Activated CD4-positive, alpha-beta T cell treated with anti-CD3 and anti-CD28 coated beads, Interleukin-2, amount 10 ng/mL, durations not matched to agents 24 days and 14 days (primary cell): ENCODE results near the gene CLCA4. TPM values are rescaled to one million over a fixed set of nuclear protein-coding genes. Genes with fewer than 3 reads are reported as not detected.
"Not testable (repeated sequence)": the region's sequence is repeated elsewhere in the genome, so short reads cannot be mapped to it uniquely, and the experiment has no call there.

Experiments
- DNase-seq: peaks from one replicate; pipeline ENCODE4 v3.0.0; 2022
- H3K27ac Mint-ChIP-seq: one replicate; pipeline ENCODE4 v1.8.0; 2022; ENCODE audit warnings: mild to moderate bottlenecking, mixed read lengths
- H3K27me3 Mint-ChIP-seq: one replicate; pipeline ENCODE4 v1.8.0; 2022; ENCODE audit warnings: mixed read lengths
- H3K36me3 Mint-ChIP-seq: one replicate; pipeline ENCODE4 v1.8.0; 2022; ENCODE audit warnings: low read depth, mild to moderate bottlenecking, mixed read lengths
- H3K4me1 Mint-ChIP-seq: one replicate; pipeline ENCODE4 v1.8.0; 2021; ENCODE audit warnings: mixed read lengths
- H3K4me3 Mint-ChIP-seq: one replicate; pipeline ENCODE4 v1.8.0; 2022; ENCODE audit warnings: mild to moderate bottlenecking, moderate library complexity, mixed read lengths
- H3K9me3 Mint-ChIP-seq: one replicate; pipeline ENCODE4 v1.8.0; 2021; ENCODE audit warnings: mixed read lengths
- intact Hi-C: fragments of 100-400 bp; cut with micrococcal nuclease; formaldehyde crosslinking; loops from one replicate; pipeline ENCODE4 v1.15.1; 2023
- total RNA-seq: library from RNA; stranded (reverse); gene quantifications from 2 replicates; pipeline ENCODE4 v1.2.3, GENCODE V29; 2022

CLCA4 gene
- total RNA-seq, 1 donor from 2014 or later, result not detected

GRCh38 chr1:86552376-86552775 lies 5.5 kb downstream of the CLCA4 start:
- Mint-ChIP-seq H3K9me3 (peaks cover 3% of the 10 kb centered on the region), H3K36me3 (no peaks in the 10 kb centered on the region), H3K27ac (no peak overlapping the region), H3K4me3 (no peak overlapping the region), H3K4me1 (no peaks in the 10 kb centered on the region), H3K27me3 (no peaks in the 10 kb centered on the region)
- intact Hi-C loops, result no loop called here
- no peak for DNase-seq

DNA sequence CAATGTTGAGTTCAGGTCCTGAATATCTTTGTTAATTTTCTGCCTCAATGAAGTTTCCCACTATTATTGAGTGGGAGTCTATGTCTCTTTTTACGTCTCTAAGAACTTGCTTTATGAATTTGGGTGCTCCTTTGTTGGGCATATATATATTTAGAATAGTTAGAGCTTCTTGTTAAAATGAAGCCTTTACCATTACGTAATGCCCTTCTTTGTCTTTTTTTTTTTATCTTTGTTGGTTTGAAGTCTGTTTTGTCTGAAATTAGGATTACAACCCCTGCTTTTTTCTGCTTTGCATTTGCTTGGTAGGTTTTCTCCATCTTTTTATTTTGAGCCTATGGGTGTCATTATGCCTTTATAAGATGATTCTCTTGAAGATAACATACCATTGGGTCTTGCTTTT lies 10.9 kb downstream of the CLCA4 start:
- intact Hi-C loops, result no loop called here
- peaks cover 17% of the 10 kb centered on the region for H3K9me3 Mint-ChIP-seq

DNA sequence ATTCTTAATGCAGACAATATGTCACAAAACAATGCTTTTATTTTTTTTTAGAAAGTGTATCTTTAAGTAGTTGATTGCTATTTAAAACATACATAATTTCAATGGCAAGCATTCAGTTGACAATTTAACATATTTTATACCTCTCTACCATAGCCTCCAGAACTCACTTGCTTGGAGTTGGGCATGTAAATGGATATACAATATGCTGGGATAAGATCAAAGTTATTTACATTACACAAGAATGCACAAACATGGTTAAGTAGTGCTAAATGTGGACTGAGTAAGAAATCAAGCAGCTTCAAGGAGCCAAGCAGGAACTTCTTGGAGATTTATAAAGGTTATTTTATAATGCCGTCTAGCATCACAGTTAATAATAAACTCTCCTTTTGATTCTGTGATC lies 17.0 kb downstream of the CLCA4 start:
- Mint-ChIP-seq H3K4me3 (no peak overlapping the region), H3K9me3 (peaks cover 2% of the 10 kb centered on the region), H3K36me3 (no peaks in the 10 kb centered on the region), H3K27ac (no peak overlapping the region), H3K4me1 (no peaks in the 10 kb centered on the region), H3K27me3 (no peaks in the 10 kb centered on the region)
- no peak for DNase-seq
- intact Hi-C loops, result no loop called here

More for the DNA sequence above, 10.9 kb downstream of the CLCA4 start:
- H3K36me3 Mint-ChIP-seq, result no peaks in the 10 kb centered on the region
- no peak for DNase-seq
- no peaks in the 10 kb centered on the region for H3K27me3 Mint-ChIP-seq
- no peak overlapping the region for H3K27ac Mint-ChIP-seq
- H3K4me3 Mint-ChIP-seq, result no peak overlapping the region
- no peaks in the 10 kb centered on the region for H3K4me1 Mint-ChIP-seq

- intact Hi-C loops, result no loop called here
- Mint-ChIP-seq H3K36me3 (no peaks in the 10 kb centered on the region), H3K4me3 (no peak overlapping the region), H3K27me3 (no peaks in the 10 kb centered on the region), H3K4me1 (no peaks in the 10 kb centered on the region), H3K9me3 (no peaks in the 10 kb centered on the region), H3K27ac (no peak overlapping the region)
- DNase-seq, result no peak
Measured at GRCh38 chr1:86567341-86567740, 20.5 kb downstream of the CLCA4 start.

DNA sequence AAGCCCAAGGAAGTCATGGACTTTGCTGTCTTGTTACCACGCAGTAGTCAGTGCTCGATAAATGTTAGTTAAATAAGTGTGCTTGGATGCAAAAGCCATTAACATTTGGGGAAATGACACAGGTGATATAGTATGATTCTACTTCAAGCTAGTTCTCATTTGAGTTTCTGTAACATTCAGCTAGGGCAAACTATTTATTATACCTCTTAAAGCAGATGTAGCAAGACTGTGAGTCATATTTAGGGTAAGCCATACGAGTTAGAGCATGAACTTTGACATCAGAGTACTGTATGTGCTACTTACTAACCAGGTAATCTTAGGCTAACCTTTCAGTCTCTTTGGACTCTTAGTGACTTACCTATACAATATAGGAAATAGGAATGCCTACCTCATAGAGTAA lies 21.0 kb downstream of the CLCA4 start:
- no peaks in the 10 kb centered on the region for H3K4me1 Mint-ChIP-seq
- H3K27me3 Mint-ChIP-seq, result no peaks in the 10 kb centered on the region
- no peak for DNase-seq
- H3K36me3 Mint-ChIP-seq, result no peaks in the 10 kb centered on the region
- H3K9me3 Mint-ChIP-seq, result no peaks in the 10 kb centered on the region
- intact Hi-C loops, result no loop called here
- no peak overlapping the region for H3K4me3 Mint-ChIP-seq
- no peak overlapping the region for H3K27ac Mint-ChIP-seq

DNA sequence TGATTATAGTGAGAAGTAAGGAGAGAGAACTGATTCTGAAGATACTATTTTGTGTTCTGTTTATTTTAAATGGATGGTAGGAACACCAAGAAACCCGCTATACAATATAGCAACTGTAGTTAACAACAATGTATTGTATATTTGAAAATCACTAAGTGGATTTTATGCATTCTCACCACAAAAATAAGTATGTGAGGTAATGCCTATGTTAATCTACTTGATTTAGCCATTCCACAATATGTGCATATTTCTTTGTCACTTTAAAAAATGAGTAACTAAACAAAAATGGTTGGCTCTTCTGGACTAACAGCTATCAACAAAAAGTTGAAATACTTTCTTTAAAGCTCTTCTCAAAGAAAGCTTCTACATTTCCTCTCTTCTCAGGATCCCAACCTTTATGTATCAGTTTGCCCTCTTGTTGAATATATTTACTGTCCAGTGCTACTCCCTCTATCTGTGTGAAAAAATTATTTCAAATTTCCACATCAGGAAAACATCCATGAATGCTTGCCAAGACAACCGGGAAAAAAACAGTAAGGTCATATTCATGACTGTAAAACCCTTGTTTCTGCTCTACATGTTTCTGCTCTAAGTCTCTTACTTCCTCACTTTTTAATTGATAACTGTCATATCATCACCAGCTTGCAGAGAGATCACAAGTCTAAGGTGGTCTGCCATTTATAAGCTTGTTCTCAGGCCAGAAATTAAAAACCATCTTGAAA lies 27.0 kb downstream of the CLCA4 start:
- no peak for DNase-seq
- Mint-ChIP-seq H3K27ac (no peak overlapping the region), H3K27me3 (peaks cover 6% of the 10 kb centered on the region), H3K4me3 (no peak overlapping the region), H3K9me3 (no peaks in the 10 kb centered on the region), H3K36me3 (no peaks in the 10 kb centered on the region), H3K4me1 (no peaks in the 10 kb centered on the region)
- intact Hi-C loops, result no loop called here

DNA sequence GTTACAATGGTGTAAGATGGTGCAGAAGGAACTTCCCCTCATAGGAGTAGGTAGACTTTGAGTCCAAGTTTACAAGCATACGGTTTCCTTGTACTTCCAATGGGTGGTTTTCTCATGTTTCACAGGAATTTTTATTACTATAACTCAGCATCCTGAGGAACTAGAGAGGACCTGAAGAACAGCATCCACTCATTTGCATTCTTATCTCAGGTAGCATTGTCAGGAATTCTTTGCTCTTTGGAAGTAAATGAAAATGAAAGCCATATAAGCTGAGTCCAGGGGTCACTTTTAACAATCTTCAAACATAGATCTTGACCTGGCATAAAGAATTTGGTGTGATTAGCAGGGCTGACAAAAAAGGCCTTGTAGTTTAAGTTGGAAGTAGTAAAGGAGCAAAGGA lies 34.4 kb downstream of the CLCA4 start:
- Mint-ChIP-seq H3K27me3 (peaks cover 7% of the 10 kb centered on the region), H3K27ac (no peak overlapping the region), H3K9me3 (no peaks in the 10 kb centered on the region), H3K4me1 (no peaks in the 10 kb centered on the region), H3K36me3 (no peaks in the 10 kb centered on the region), H3K4me3 (no peak overlapping the region)
- DNase-seq, result no peak
- intact Hi-C loops, result no loop called here

GRCh38 chr1:86582161-86582560 lies 35.3 kb downstream of the CLCA4 start:
- H3K27me3 Mint-ChIP-seq, result peaks cover 3% of the 10 kb centered on the region
- H3K36me3 Mint-ChIP-seq, result no peaks in the 10 kb centered on the region
- H3K27ac Mint-ChIP-seq, result no peak overlapping the region
- DNase-seq, result peak; percentile 13
- intact Hi-C loops, result no loop called here
- no peak overlapping the region for H3K4me3 Mint-ChIP-seq
- no peaks in the 10 kb centered on the region for H3K9me3 Mint-ChIP-seq
- H3K4me1 Mint-ChIP-seq, result no peaks in the 10 kb centered on the region

DNA sequence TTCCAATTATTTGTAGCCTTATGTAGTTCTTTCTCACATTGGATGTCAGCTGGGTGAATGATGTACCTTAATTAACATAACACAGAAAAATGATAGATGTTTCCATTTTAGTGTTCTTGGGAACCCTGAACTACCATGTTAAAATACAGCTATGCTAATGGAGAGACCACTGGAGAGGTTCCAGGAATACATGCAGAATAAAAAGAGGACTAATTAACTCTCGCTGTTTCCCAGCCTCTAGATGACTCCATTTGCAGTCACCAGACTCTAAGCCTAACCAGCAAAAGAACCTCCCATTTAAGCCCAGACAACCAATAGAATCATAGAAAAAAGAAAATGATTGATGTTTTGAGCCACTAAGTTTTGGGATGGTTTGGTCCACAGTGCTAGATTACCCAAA lies 36.2 kb downstream of the CLCA4 start:
- Mint-ChIP-seq H3K9me3 (no peaks in the 10 kb centered on the region), H3K4me3 (no peak overlapping the region), H3K27me3 (peaks cover 3% of the 10 kb centered on the region), H3K27ac (no peak overlapping the region), H3K36me3 (no peaks in the 10 kb centered on the region), H3K4me1 (no peaks in the 10 kb centered on the region)
- intact Hi-C loops, result no loop called here
- DNase-seq, result peak; percentile 2

- Mint-ChIP-seq H3K9me3 (no peaks in the 10 kb centered on the region), H3K4me3 (no peak overlapping the region), H3K36me3 (no peaks in the 10 kb centered on the region), H3K27ac (no peak overlapping the region), H3K27me3 (peaks cover 3% of the 10 kb centered on the region), H3K4me1 (no peaks in the 10 kb centered on the region)
- intact Hi-C loops, result no loop called here
- peak; percentile 12 for DNase-seq
Measured at GRCh38 chr1:86583593-86583992, 36.7 kb downstream of the CLCA4 start.

DNA sequence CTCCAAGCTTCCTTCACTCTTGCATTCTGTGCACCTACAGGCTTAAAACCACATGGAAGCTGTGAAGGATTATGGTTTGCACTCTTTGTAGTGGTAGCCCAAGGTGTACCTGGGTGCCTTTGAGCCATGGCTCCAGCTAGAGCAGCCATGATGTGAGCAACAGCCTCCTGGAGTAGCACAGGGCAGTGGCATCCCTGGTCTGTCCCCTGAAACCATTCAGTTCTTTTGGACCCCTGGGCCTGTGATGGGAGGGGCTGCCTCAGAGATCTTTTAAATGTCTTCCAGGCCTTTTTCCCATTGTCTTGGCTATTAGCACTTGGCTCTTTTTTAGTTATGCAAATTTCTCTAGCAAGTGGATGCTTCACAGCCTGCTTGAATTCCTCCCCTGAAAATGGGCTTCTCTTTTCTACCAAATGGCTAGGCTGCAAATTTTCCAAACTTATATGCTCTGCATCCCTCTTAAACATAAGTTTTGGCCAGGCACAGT lies 47.4 kb downstream of the CLCA4 start:
- no peaks in the 10 kb centered on the region for H3K4me1 Mint-ChIP-seq
- H3K27ac Mint-ChIP-seq, result no peak overlapping the region
- no peaks in the 10 kb centered on the region for H3K36me3 Mint-ChIP-seq
- H3K9me3 Mint-ChIP-seq, result peaks cover 6% of the 10 kb centered on the region
- DNase-seq, result peak; percentile 40
- H3K27me3 Mint-ChIP-seq, result peaks cover 4% of the 10 kb centered on the region
- intact Hi-C loops, result no loop called here
- H3K4me3 Mint-ChIP-seq, result no peak overlapping the region

- H3K4me1 Mint-ChIP-seq, result no peaks in the 10 kb centered on the region
- H3K27ac Mint-ChIP-seq, result no peak overlapping the region
- intact Hi-C loops, result no loop called here
- no peaks in the 10 kb centered on the region for H3K36me3 Mint-ChIP-seq
- H3K27me3 Mint-ChIP-seq, result peaks cover 2% of the 10 kb centered on the region
- peak; percentile 18 for DNase-seq
- H3K9me3 Mint-ChIP-seq, result peaks cover 6% of the 10 kb centered on the region
- H3K4me3 Mint-ChIP-seq, result no peak overlapping the region
Measured at GRCh38 chr1:86596224-86596623, 49.3 kb downstream of the CLCA4 start.

- H3K9me3 Mint-ChIP-seq, result peaks cover 6% of the 10 kb centered on the region
- no peak overlapping the region for H3K4me3 Mint-ChIP-seq
- peaks cover under 1% of the 10 kb centered on the region for H3K27me3 Mint-ChIP-seq
- intact Hi-C loops, result no loop called here
- no peaks in the 10 kb centered on the region for H3K36me3 Mint-ChIP-seq
- no peaks in the 10 kb centered on the region for H3K4me1 Mint-ChIP-seq
- H3K27ac Mint-ChIP-seq, result no peak overlapping the region
- DNase-seq, result no peak
Measured at GRCh38 chr1:86596741-86597290, 49.9 kb downstream of the CLCA4 start.

- H3K4me3 Mint-ChIP-seq, H3K27ac Mint-ChIP-seq, intact Hi-C loops, H3K36me3 Mint-ChIP-seq, H3K9me3 Mint-ChIP-seq, H3K27me3 Mint-ChIP-seq, H3K4me1 Mint-ChIP-seq, DNase-seq: not testable (repeated sequence)
Measured at GRCh38 chr1:86606080-86606479, 59.2 kb downstream of the CLCA4 start.

DNA sequence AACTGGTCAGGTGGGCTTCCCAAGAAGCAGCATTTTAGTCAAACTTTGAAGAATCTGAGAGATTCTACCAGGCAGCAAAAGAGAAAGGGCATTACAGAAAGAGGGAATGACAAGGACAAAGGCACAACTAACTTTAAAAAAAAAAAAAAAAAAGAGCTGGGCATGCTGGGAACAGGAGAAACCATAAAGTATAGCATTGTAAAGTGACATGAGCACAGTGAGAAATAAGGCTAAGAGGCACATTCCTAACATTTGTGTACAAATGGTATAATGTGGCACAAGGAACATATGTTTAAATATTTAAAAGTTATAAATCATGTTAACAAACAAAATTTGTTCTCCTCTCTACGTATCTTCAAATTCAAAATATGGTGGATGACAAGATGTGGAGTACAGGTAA lies 69.6 kb downstream of the CLCA4 start:
- no peak overlapping the region for H3K4me3 Mint-ChIP-seq
- no peaks in the 10 kb centered on the region for H3K27me3 Mint-ChIP-seq
- H3K27ac Mint-ChIP-seq, result no peak overlapping the region
- intact Hi-C loops, result no loop called here
- no peaks in the 10 kb centered on the region for H3K36me3 Mint-ChIP-seq
- no peak for DNase-seq
- peaks cover 3% of the 10 kb centered on the region for H3K4me1 Mint-ChIP-seq
- peaks cover 10% of the 10 kb centered on the region for H3K9me3 Mint-ChIP-seq
